Effector memory CD8-positive, alpha-beta T cell (primary cell): Measurements from ENCODE around the gene CRTC3.

ENCODE experiments used
- ATAC-seq: fragments of 150-1000 bp; cut with Tn5 transposase; replicated peaks from 2 replicates; pipeline ENCODE4 v1.10.0; 2021; ENCODE audit warnings: mild to moderate bottlenecking, moderate library complexity
- DNase-seq, 3 experiments: peaks; one replicate each; pipeline ENCODE4 v3.0.0; 2021
- H3K27ac Mint-ChIP-seq, 2 donors: one replicate each; pipeline ENCODE4 v1.8.0; 2022; ENCODE audit warnings: mild to moderate bottlenecking in 2 of 2, mixed read lengths in 2 of 2, moderate library complexity in 2 of 2
- H3K27me3 Mint-ChIP-seq, 2 donors: one replicate each; pipeline ENCODE4 v1.8.0; 2022; ENCODE audit warnings: mixed read lengths in 2 of 2
- H3K36me3 Mint-ChIP-seq: one replicate; pipeline ENCODE4 v1.8.0; 2022; ENCODE audit warnings: mild to moderate bottlenecking, moderate library complexity, mixed read lengths; ENCODE audit not compliant: insufficient read depth
- H3K4me1 Mint-ChIP-seq, 2 donors: one replicate each; pipeline ENCODE4 v1.8.0; 2022; ENCODE audit warnings: low read depth in 2 of 2, mixed read lengths in 2 of 2
- H3K4me3 Mint-ChIP-seq, 2 donors: one replicate each; pipeline ENCODE4 v1.8.0; 2022; ENCODE audit warnings: mild to moderate bottlenecking in 2 of 2, mixed read lengths in 2 of 2, moderate library complexity in 2 of 2
- H3K9me3 Mint-ChIP-seq, 2 donors: one replicate each; pipeline ENCODE4 v1.8.0; 2022; ENCODE audit warnings: mixed read lengths in 2 of 2

Gene CRTC3

GRCh38 chr15:90595763-90596155 lies 66.0 kb downstream of the CRTC3 start:
- ATAC-seq (no peak), DNase-seq (no peak)
- Mint-ChIP-seq H3K27me3 (no peaks in the 10 kb centered on the region), H3K36me3 (peaks cover 15% of the 10 kb centered on the region), H3K27ac (peak overlapping the region; percentile 94 to 99), H3K9me3 (no peaks in the 10 kb centered on the region), H3K4me1 (peaks cover 35 to 49% of the 10 kb centered on the region in 2 donors), H3K4me3 (no peak overlapping the region)

GRCh38 chr15:90596943-90597342 lies 67.2 kb downstream of the CRTC3 start:
- Mint-ChIP-seq H3K36me3 (peaks cover 10% of the 10 kb centered on the region), H3K27ac (peak overlapping the region; percentile 83 to 85), H3K9me3 (no peaks in the 10 kb centered on the region), H3K27me3 (no peaks in the 10 kb centered on the region), H3K4me3 (no peak overlapping the region), H3K4me1 (peaks cover 35 to 49% of the 10 kb centered on the region in 2 donors)
- DNase-seq (no peak), ATAC-seq (no peak)

GRCh38 chr15:90597577-90597976 lies 67.9 kb downstream of the CRTC3 start:
- H3K36me3 Mint-ChIP-seq, result peaks cover 14% of the 10 kb centered on the region
- peak overlapping the region; percentile 83 to 85 for H3K27ac Mint-ChIP-seq
- H3K4me3 Mint-ChIP-seq, result peak overlapping the region; percentile 20 to 58
- ATAC-seq (peak; percentile 41), DNase-seq (no peak)
- peaks cover 35 to 49% of the 10 kb centered on the region in 2 donors for H3K4me1 Mint-ChIP-seq
- H3K27me3 Mint-ChIP-seq, result no peaks in the 10 kb centered on the region
- no peaks in the 10 kb centered on the region for H3K9me3 Mint-ChIP-seq

- Mint-ChIP-seq H3K4me3 (peak overlapping the region; percentile 20 to 58), H3K27ac (peak overlapping the region; percentile 83 to 85), H3K4me1 (peaks cover 35 to 49% of the 10 kb centered on the region in 2 donors), H3K9me3 (no peaks in the 10 kb centered on the region), H3K27me3 (no peaks in the 10 kb centered on the region), H3K36me3 (peaks cover 18% of the 10 kb centered on the region)
- ATAC-seq, result no peak
- no peak for DNase-seq
Observed at GRCh38 chr15:90598031-90598577, 68.4 kb downstream of the CRTC3 start.

- Mint-ChIP-seq H3K4me1 (peaks cover 32 to 44% of the 10 kb centered on the region in 2 donors), H3K9me3 (no peaks in the 10 kb centered on the region), H3K4me3 (no peak overlapping the region), H3K27me3 (no peaks in the 10 kb centered on the region), H3K36me3 (peaks cover 18% of the 10 kb centered on the region), H3K27ac (peak overlapping the region; percentile 83 to 85)
- DNase-seq (no peak), ATAC-seq (no peak)
Observed at GRCh38 chr15:90598679-90599078, 69.0 kb downstream of the CRTC3 start.

- no peak overlapping the region for H3K4me3 Mint-ChIP-seq
- DNase-seq (no peak), ATAC-seq (no peak)
- H3K27ac Mint-ChIP-seq, result peak overlapping the region in 1 of 2 donors; percentile 85
- no peaks in the 10 kb centered on the region for H3K9me3 Mint-ChIP-seq
- peaks cover 29 to 44% of the 10 kb centered on the region in 2 donors for H3K4me1 Mint-ChIP-seq
- H3K27me3 Mint-ChIP-seq, result no peaks in the 10 kb centered on the region
- peaks cover 17% of the 10 kb centered on the region for H3K36me3 Mint-ChIP-seq
Observed at GRCh38 chr15:90599116-90599515, 69.4 kb downstream of the CRTC3 start.

- Mint-ChIP-seq H3K4me1 (peaks cover 25 to 40% of the 10 kb centered on the region in 2 donors), H3K4me3 (no peak overlapping the region), H3K9me3 (no peaks in the 10 kb centered on the region), H3K36me3 (peaks cover 13% of the 10 kb centered on the region), H3K27me3 (no peaks in the 10 kb centered on the region), H3K27ac (no peak overlapping the region)
- no peak for ATAC-seq
- no peak for DNase-seq
Observed at GRCh38 chr15:90599644-90600043, 69.9 kb downstream of the CRTC3 start.

- ATAC-seq (no peak), DNase-seq (no peak)
- Mint-ChIP-seq H3K9me3 (no peaks in the 10 kb centered on the region), H3K27ac (peak overlapping the region in 1 of 2 donors; percentile 65), H3K27me3 (no peaks in the 10 kb centered on the region), H3K4me1 (peaks cover 18 to 32% of the 10 kb centered on the region in 2 donors), H3K4me3 (no peak overlapping the region), H3K36me3 (peaks cover 13% of the 10 kb centered on the region)
Observed at GRCh38 chr15:90600954-90601353, 71.2 kb downstream of the CRTC3 start.

GRCh38 chr15:90603893-90604292 lies 74.2 kb downstream of the CRTC3 start:
- Mint-ChIP-seq H3K9me3 (no peaks in the 10 kb centered on the region), H3K27ac (peak overlapping the region in 1 of 2 donors; percentile 72), H3K4me3 (no peak overlapping the region), H3K27me3 (no peaks in the 10 kb centered on the region), H3K36me3 (peaks cover 14% of the 10 kb centered on the region), H3K4me1 (peaks cover 1 to 5% of the 10 kb centered on the region in 2 donors)
- ATAC-seq (peak; percentile 43), DNase-seq (peak; percentile 11 to 42 (median 25))

GRCh38 chr15:90606641-90607040 lies 76.9 kb downstream of the CRTC3 start:
- H3K9me3 Mint-ChIP-seq, result no peaks in the 10 kb centered on the region
- H3K36me3 Mint-ChIP-seq, result peaks cover 11% of the 10 kb centered on the region
- H3K4me3 Mint-ChIP-seq, result no peak overlapping the region
- H3K27ac Mint-ChIP-seq, result no peak overlapping the region
- DNase-seq, result no peak
- no peaks in the 10 kb centered on the region for H3K27me3 Mint-ChIP-seq
- ATAC-seq, result no peak
- H3K4me1 Mint-ChIP-seq, result peaks cover 1 to 5% of the 10 kb centered on the region in 2 donors

- Mint-ChIP-seq H3K4me1 (peaks cover 1 to 5% of the 10 kb centered on the region in 2 donors), H3K27me3 (no peaks in the 10 kb centered on the region), H3K36me3 (peaks cover 8% of the 10 kb centered on the region), H3K4me3 (no peak overlapping the region), H3K9me3 (no peaks in the 10 kb centered on the region), H3K27ac (peak overlapping the region in 1 of 2 donors; percentile 29)
- ATAC-seq, result no peak
- DNase-seq, result no peak
Observed at GRCh38 chr15:90607361-90607760, 77.6 kb downstream of the CRTC3 start.

- peaks cover 0 to 4% of the 10 kb centered on the region in 2 donors for H3K4me1 Mint-ChIP-seq
- no peak for ATAC-seq
- H3K27me3 Mint-ChIP-seq, result no peaks in the 10 kb centered on the region
- no peaks in the 10 kb centered on the region for H3K9me3 Mint-ChIP-seq
- peaks cover 9% of the 10 kb centered on the region for H3K36me3 Mint-ChIP-seq
- H3K4me3 Mint-ChIP-seq, result no peak overlapping the region
- H3K27ac Mint-ChIP-seq, result no peak overlapping the region
- DNase-seq, result no peak
Observed at GRCh38 chr15:90609242-90610180, 79.8 kb downstream of the CRTC3 start.

GRCh38 chr15:90610190-90610589 lies 80.5 kb downstream of the CRTC3 start:
- no peaks in the 10 kb centered on the region for H3K27me3 Mint-ChIP-seq
- ATAC-seq (no peak), DNase-seq (no peak)
- H3K4me3 Mint-ChIP-seq, result no peak overlapping the region
- no peak overlapping the region for H3K27ac Mint-ChIP-seq
- H3K36me3 Mint-ChIP-seq, result peaks cover 9% of the 10 kb centered on the region
- H3K4me1 Mint-ChIP-seq, result peaks cover 0 to 4% of the 10 kb centered on the region in 2 donors
- no peaks in the 10 kb centered on the region for H3K9me3 Mint-ChIP-seq

- Mint-ChIP-seq H3K4me1 (peaks cover 0 to 4% of the 10 kb centered on the region in 2 donors), H3K27me3 (no peaks in the 10 kb centered on the region), H3K9me3 (no peaks in the 10 kb centered on the region), H3K36me3 (peaks cover 9% of the 10 kb centered on the region), H3K4me3 (no peak overlapping the region), H3K27ac (no peak overlapping the region)
- no peak for ATAC-seq
- no peak for DNase-seq
Observed at GRCh38 chr15:90611157-90611556, 81.4 kb downstream of the CRTC3 start.
